CD4-positive, alpha-beta T cell treated with Interleukin-4 for 4 hours (primary cell): ENCODE results near the gene FAM181B.

ENCODE experiments used
- DNase-seq: peaks from one replicate; pipeline ENCODE4 v3.0.0-alpha.2; 2020

FAM181B gene, protein sequence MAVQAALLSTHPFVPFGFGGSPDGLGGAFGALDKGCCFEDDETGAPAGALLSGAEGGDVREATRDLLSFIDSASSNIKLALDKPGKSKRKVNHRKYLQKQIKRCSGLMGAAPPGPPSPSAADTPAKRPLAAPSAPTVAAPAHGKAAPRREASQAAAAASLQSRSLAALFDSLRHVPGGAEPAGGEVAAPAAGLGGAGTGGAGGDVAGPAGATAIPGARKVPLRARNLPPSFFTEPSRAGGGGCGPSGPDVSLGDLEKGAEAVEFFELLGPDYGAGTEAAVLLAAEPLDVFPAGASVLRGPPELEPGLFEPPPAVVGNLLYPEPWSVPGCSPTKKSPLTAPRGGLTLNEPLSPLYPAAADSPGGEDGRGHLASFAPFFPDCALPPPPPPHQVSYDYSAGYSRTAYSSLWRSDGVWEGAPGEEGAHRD

DNA sequence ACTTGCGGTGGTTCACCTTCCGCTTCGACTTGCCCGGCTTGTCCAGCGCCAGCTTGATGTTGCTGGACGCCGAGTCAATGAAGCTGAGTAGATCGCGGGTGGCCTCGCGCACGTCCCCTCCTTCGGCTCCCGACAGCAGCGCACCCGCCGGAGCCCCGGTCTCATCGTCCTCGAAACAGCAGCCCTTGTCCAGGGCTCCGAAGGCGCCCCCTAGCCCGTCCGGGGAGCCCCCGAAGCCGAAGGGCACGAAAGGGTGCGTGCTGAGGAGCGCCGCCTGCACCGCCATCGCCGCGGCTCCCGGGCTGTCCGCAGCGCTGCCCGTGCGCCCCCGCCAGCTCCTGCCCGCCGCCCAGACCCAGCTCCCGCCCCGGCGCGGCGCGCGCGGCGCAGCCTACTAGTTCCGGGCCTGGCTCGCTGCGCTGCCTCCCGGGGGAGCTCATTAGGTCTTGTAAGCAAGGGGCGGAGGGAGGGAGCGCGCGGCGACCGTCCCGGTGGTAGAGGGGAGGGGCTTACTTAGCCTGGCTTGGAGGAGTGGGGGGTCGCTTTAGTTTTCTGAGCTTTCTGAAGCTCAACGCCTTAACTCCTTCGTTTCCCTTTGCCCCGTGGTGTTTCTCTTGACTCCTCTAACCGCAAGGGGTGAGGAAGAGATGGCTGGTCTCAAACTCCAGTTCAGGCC is at the start of gene FAM181B:
TSS of gene FAM181B (minus strand) at position 421 of the 676 bp plus-strand sequence. CDS start at position 286, 135 bp downstream.
- DNase-seq: no peak

DNA sequence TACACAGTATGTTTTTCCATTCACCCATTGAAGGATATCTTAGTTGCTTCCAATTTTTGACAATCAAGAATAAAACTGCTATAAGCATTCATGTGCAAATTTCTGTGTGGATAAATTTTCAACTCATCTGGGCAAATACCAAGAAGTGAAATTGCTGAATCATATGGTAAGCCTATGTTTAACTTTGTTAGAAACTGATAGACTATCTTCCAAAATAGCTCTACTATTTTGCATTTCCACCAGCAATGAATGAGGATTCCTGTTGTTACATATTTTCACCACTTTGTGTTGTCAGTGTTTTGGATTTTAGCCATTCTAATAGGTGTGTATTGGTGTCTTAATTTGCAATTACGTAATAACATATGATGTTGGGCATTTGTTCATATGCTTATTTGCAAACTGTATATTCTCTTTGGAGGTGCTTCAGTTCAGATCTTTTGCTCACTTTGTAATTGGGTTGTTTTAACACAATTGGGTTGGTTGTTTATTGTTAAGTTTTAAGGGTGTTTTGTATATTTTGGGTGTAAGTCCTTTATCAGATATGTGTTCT is 49.2 kb upstream of the FAM181B start:
- no peak for DNase-seq

DNA sequence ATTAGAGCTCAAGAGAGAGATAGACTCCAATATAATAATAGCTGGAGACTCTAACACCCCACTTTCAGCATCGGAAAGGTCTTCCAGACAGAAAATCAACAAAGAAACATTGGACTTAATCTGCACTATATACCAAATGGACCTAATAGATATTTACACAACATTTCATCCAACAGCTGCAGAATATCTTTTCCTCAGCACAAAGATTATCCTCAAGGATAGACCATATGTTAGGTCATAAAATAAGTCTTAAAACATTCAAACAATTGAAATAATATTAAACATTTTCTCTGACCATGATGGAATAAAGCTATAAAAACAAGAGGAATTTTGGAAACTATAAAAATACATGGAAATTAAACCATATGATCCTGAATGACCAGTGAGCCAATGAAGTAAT is 45.1 kb upstream of the FAM181B start:
- no peak for DNase-seq

DNA sequence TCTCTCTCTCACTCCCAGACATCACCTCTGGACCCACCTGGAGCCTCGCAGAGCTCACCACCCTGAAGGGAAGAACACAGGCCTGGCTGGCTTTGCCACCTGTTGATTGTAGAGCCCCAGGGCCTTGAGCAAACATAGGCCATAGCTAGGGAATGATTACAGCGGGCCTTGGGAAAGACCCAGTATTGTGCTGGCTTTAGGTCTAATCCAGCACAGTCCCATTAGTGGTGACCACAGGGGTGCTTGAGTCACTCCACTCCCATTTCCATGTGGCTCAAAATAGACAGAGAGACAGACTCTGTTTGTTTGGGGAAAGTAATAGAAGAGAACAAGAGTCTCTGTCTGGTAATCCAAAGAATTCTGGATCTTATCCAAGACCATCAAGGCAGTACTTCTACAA is 42.7 kb upstream of the FAM181B start:
- no peak for DNase-seq

DNA sequence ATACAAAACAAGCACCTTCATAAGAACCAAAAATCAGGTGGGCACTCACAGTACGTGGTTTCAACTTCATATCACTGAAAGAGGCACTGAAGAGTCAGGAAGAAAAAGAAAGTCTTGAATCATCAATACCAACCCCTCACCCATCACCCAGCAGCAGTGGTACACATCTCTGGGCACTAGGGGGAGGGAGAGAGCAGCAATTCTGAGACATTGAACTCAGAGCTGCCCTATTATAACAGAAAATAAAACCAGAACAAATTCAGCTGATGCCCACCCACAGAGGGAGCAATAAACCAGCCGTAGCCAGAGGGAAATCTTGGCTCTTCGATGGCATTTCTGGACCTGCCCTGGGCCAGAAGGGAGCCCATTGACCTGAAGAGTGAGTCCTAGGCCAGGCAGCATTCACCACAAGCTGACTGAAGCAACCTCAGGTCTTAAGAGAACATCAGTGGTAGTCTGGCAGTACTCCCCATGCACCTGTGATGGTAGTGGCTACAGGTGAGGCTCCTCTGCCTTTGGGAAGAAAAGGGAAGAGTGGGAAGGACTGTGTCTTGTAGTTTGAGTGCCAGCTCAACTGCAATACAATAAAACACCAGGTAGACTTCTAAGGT is 42.2 kb upstream of the FAM181B start:
- peak; percentile 27 for DNase-seq

DNA sequence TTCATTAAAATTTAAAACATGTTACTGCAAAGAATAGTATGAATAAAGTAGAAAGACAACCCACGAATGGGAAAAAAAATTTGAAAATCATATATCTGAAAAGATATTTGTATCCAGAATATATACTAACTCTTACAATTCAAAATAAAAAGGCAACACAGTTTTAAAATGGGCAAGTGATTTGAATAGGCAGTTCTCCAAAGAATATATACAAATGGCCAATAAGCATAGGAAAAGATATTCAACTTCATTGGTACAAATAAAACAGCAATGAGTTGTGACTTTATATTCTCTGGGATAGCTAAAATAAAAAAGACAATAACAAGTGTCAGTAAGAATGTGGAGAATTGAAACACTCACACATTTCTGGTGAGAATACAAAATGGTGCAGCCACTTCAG is 41.6 kb upstream of the FAM181B start:
- DNase-seq: no peak

DNA sequence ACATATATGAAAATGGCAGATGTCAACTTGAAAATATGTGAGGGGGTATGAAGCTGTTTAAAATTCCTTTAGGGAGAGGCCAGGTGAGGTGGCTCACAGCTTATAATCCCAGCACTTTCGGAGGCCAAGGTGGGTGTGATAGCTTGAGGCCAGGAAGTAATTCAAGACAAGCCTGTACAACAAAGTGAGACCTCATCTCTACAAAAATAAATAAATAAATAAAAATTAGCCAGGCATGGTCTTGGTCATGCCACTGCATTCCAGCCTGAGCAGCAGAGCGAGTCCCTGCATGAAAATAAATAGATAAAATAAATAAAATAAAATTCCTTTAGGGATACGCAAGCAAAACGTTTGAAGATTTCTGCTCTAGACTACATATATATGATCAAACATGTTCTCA is 38.1 kb upstream of the FAM181B start:
- no peak for DNase-seq

DNA sequence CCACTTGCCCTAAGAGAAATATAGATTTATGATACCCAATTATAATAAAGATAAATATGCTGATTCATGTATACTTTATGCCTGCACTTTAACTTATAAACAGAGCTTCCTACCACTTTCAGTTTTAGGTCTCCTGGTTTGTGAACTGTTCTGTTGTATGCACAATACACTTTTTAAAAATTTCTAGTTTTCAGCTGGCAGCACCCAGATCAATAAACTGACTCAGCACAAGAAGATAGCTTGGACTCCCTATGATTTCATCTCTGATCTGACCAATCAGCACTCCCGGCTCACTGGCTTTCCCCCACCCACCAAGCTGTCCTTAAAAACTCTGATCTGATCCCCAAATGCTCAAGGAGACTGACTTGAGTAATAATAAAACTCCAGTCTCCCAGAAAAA is 33.5 kb upstream of the FAM181B start:
- no peak for DNase-seq

DNA sequence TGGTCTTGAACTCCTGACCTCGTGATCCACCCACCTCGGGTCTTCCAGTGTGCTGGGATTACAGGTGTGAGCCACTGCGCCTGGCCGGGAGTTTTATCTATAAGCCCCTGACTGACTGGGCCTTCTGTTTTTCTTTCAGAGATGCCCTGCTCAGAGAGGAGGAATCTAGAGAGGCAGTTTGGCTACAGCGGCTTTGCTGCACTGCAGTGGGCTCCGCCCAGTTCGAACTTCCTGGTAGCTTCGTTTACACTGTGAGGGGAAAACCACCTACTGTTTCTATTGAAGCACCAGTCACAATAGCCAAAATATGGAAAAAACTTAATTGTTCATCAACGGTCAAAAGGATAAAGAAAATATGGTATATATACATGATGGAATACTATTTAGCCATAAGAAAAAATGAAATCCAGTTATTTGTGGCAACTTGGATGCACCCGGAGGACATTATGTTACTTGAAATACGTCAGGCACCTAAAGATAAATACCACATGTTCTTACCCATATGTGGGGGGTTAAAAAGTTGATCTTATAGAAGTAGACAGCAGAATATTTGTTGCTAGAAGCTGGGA is 31.9 kb upstream of the FAM181B start:
- DNase-seq: peak; percentile 2

DNA sequence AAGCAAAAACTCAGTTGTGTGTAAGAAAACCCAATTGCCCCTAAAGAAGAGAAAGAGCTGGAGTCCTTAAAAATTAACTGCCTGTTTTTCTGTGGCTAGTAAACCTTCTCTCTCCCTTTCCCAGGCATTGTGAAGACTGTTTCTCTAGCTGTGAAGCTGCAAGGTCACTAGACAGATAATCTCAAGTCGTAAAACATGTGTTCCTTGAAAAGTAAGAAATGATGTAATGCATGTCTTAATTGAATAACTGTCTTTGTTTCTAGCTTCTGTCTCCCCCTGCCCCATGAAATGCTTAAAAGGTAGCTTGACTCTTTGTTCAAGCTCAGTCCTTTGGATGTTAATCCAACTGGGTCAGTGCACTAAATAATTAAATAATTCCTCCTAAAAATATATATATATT is 29.5 kb upstream of the FAM181B start:
- DNase-seq: no peak

DNA sequence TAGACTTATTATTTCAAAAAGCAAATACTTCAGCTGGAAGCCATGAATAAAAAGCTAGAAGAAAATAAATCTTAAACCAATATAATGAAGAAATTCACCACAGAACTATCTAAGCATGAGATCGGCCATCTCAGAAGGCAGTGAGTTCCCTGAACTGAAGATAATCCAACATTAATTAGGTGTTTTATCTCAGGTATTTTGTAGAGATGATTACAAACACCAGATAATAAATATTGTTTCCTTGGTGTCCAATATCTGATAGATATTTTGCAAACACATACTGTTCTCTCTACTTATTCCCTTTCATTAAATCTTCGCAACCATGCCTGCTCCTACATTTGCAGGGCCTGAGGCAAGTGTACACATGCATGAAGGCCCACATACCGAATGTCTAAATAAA is 26.0 kb upstream of the FAM181B start:
- no peak for DNase-seq

DNA sequence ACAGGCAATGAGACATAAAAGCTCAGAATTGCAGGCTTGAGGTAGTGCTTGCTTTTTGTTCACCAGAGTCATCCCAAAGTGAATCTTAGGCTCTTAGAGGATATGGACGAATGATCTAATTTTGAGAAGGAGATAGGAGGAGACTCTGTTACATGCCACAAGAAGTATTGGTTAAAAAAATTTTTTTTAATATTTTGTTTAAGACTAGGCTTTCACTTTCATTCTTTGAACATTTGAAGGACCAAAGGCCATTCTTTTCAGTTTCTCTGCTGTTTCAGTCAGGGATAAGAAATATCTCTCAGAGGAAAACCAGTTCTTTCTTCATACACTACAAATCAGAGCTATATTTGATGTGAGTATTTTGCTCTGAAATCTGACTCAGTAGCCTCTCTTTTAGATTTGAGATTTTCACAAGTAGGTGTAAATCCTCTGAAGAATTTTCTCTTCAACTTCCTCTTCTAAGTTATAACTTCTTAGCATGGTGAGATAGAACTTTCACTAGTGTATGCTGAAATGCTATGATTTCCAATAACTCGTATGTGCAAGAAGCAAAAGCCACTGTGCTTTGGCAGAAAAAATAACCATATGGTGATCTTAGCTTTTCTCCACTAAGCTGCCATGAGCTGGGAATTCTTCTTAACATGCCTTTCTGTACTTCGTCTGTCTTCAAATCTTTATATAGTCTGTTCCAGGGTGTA is 24.1 kb upstream of the FAM181B start:
- no peak for DNase-seq

DNA sequence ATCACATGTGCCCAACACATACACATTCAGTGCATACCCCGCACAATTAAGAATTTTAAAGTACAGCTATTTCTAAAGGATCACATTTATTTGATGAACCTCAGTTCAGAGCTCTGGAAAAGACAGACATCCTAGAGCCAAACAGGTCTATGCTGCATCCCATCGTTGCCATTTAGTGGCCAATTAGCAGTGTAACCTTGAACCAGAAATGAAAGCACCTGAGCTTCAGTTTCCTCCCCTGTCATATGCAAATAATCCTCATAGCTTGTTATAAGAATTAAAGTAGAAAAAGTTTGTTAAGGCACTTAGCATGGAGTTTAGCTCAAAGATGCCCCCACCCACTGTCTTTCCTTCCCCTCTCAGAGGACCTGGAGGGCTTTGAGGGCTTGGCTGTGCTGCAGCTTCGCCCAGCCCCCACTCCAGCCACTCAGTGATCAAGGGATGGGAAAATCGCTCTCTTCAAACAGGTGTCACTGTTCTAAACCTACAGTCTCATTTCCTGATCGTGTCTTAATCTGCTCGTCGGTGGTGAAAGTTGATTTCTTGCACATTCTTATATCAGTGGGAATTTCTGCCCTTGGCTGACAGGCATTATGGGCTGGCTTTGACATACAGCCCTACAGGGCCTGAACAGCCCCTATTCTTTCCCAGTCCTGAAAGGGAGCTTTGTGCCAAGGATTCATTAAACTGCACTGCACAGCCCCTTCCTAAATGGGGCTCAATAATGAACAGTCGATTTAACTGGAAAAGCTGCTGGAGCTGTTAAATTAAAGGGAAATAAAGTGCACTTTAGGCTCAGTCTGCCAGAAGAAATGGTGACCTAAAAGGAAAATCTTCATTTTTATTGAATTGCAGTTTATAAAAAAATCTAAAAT is 23.3 kb upstream of the FAM181B start:
- DNase-seq: no peak

DNA sequence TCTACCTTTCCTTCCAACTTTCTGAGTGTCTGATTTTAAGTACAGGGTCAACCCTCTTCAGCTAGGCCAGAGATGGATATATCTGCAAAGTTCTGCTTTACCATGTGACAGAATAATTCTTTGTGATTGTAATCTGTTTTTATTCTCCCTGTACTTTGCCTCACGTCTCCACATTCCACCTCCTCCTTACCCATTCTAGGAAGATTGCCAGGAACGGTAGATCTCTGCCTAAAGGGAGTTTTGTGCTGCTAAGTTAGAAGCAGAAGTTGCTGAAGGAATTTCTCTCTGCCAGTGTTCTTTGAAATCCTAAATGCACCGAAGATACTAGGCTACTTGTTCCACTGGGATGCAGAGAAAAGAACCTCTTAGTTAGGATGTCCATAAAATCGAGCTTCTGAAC is 20.7 kb upstream of the FAM181B start:
- DNase-seq: no peak

DNA sequence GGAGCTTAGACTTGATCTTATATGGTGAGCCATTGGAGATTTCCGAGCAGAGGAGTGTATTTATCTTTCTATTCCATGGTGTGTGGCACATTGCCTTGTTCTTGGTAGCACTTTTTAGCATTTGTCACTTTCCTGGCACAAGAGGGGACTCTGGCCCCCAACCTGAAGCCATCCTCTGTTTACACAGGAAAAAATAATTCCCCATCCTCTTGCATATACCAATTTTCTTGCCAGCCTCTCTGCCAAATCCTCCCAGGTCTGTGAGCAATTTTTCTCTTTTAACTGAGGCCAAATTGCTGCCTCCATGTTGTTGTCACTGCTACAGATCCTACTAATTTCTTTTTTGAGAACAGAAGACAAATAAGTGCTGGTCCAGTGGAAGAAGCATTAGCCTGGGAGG is 20.3 kb upstream of the FAM181B start:
- no peak for DNase-seq

DNA sequence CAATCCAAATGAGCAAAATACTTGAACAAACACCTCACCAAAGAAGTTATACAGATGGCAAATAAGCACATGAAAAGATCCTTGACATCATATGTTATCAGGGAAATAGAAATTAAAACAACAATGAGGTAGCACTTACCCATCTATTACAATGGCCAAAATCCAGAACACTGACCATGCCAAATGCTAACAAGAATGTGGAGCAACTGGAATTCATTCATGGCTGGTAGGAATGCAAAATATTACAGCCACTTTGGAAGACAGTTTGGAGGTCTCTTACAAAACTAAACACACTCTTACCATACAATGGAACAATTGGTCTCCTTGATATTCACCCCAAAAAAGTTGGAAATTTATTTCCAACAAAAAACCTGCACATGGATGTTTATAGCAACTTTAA is 19.1 kb upstream of the FAM181B start:
- no peak for DNase-seq

DNA sequence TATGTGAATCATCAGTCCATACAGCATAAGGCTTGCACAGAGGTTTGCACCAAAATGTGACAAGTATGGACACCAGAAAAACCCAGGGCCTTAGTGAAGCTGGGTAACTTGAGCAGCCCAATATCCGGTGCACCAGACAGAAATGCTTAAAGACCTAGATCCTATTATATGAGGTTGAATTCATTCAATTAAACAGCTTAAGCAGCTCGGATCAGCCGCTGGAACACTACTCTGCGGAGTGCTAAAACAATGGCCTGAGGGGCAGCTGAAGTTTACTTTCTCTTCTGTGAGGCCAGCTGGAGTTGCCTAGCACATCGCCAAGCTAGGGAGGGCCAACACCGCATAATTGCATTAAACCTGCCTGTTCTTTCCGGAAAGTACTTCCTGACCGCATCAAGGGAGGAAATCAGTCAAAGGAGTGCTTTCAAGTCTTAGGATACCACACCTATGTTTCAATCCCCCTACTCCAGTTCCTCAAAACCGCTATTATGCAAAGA is 17.0 kb upstream of the FAM181B start:
- peak; percentile 23 for DNase-seq

DNA sequence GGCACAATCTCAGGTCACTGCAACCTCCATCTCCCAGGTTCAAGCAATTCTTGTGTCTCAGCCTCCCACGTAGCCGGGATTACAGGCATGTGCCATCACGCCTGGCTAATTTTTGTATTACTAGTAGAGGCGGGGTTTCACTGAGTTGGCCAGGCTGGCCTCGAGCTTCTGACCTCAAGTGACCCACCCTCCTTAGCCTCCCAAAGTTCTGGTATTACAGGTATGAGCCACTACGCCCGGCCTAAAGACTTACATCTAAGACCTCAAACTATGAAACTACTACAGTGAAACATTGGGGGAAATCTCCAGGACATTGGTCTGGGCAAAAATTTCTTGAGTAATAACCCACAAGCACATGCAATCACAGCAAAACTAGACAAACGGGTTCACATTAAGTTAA is 13.8 kb upstream of the FAM181B start:
- no peak for DNase-seq

DNA sequence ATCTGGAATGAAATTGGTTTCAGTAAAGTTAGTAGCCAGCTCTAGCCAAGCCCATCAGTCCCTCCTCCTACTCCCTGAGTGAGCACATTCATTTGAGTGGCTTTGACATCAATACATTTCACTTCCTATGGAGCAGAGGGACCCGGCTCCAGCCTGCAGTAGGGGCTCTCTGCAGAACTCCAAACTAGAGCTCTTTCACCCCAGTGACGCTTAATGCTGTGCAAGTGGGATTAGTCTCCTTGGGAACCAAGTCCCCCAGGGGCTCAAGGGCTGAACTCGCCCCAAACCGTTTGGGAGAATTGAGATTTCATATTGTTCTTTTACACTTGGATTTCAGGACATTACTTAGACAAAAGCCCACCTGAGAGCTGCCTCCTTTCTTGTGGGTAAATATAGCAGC is 4.4 kb upstream of the FAM181B start:
- DNase-seq: no peak

DNA sequence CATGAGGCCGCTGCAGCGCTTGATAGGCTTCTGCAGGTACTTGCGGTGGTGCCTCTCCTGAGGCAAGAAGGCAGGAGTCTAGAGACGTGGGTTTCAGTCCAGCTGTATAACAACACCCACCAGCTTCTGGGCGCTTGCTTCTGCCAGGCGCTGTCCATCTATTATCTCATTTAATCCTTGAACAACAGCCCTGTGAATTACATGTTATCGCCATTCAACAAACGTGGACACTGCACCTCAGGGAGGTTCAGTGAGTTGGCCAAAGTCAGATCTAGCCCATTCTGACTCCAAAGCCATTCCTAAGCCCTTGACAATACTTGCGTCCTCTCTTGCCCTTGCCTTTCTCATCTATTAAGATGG is 436 bp upstream of the FAM181B start:
- DNase-seq: no peak

DNA sequence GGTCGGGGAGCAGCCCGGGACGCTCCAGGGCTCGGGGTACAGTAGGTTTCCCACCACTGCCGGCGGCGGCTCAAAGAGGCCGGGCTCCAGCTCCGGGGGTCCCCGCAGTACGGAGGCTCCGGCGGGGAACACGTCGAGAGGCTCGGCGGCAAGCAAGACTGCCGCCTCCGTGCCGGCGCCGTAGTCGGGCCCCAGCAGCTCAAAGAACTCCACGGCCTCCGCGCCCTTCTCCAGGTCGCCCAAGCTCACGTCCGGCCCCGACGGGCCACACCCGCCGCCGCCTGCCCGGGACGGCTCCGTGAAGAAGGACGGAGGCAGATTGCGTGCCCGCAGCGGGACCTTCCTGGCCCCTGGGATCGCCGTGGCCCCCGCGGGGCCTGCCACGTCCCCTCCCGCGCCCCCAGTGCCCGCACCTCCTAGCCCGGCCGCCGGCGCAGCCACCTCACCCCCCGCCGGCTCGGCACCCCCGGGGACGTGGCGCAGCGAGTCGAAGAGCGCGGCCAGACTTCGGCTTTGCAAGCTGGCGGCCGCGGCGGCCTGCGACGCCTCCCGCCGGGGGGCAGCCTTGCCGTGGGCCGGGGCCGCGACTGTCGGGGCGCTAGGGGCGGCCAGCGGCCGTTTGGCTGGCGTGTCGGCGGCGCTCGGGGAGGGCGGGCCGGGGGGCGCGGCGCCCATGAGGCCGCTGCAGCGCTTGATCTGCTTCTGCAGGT is 775 bp downstream of the FAM181B start:
- DNase-seq: no peak
